NCI-H2196 (cell line): ENCODE measurements around the gene HYAL4.

Experiments used
- DNase-seq: peaks from one replicate; lab custom pipeline; 2025; ENCODE audit not compliant: unreplicated experiment; lab: John Stamatoyannopoulos, UW

Gene HYAL4

DNA sequence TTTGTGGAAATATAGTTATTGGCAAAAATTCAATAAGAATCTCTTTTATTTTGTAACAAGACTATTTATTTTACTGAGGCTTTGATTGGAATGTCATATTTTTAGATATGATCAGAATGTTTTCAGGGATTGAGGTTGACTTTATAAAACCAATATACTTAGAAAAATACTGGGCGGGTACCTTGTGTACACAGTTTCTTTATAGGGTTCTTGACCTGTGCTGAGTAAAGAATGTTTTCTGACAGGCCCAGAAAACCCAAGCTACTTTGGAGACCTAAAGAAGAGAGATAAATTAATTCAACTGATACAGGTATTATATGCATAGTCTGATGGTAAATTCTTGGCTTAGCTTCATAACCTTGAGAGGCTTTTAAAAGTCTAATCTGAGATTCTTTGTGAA is 56.1 kb downstream of the HYAL4 start:
- no peak for DNase-seq

DNA sequence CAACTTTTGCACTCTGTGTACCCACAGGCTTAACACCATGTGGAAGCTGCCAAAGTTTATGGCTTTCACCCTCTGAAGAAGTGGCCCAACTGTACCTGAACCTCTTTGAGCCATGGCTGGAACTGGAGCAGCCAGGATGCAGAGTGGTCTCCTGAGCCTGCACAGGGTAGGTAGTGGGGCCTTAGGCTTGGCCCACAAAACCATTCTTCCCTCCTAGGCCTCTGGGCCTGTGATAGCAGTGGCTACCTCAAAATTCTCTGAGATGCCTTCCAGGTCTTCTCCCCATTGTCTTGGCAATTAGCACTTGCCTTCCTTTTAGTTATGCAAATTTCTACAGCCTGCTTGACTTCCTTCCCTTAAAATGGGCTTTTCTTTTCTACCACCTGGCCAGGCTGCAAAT is 60.7 kb downstream of the HYAL4 start:
- no peak for DNase-seq

DNA sequence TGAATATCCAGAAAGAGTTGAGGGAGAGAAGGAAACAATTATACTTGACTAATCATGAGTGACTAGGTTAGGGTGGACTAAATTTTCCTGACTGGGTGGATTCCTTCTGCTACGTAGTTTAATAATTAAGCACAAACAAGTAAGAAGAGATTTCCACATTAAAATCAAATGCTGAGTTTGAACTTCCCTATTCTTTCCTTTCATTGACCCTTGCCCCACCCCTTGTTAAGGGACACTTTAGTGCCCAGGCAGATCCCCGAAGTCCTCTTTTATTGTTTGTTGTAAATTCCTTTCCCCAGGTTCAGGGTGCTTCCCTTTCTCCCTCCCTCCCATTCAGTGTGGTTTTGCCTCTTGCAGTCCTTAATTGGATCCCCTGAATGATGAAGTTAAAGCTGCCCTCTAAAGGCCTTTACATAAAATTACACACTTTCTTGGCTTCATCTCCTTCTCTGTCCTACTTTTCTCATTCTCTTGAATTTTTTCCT is 71.3 kb downstream of the HYAL4 start:
- DNase-seq, result no peak

DNA sequence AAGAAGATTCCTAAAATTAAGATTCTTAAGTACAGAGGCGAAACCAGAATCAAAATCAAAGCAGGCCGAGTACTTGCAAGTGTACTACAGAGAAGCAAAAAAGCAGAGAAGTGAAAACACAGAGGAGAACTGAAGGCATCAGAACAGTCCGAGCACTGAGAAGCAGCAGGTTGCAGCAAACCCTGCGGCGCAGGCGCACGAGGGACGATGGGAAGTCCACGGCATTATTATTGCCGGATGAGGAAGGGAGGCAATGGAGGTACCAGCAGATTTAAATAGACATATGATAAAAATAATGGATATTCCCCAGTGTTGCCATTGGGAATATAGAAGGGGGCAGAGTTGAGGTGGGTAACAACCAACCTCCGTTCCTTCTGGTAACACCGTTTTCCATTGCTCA is 72.9 kb downstream of the HYAL4 start:
- DNase-seq, result no peak

DNA sequence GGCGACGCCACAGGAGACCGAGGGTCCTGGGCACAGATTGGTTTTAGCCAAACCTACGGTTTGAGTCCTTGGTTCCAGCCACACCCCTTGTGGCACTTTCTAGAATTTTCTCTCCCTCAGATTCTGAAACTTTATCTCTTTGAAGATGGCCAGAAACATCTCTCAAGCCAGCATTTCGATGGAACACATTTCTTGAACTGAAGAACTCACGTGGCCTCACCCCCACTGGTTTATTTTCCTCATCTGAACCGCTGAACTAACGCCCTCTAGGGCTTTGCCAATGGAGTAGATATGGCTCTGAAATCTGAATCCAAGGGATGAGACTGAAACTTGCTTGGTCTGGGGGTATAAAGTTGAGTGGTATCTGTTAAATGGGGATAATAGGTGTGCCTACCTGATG is 73.3 kb downstream of the HYAL4 start:
- DNase-seq, result no peak

DNA sequence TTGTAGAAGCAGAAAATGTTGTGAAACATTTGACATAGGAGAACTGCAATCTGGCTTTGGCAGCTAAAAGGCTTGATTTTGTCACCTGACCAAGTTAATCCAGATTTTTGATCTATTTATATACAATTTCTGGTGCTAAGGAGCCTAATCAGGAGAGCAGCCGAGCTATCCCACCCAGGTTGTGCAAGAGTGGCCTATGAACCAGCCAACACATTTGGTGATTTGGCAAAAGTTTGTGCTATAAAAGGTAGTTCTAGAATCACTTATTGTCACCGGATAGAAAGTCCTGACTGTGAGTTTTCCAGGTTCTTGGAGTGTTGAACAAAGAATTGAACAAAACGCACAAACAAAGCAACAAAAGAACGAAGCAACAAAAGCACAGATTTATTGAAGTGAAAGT is 78.6 kb downstream of the HYAL4 start:
- no peak for DNase-seq

DNA sequence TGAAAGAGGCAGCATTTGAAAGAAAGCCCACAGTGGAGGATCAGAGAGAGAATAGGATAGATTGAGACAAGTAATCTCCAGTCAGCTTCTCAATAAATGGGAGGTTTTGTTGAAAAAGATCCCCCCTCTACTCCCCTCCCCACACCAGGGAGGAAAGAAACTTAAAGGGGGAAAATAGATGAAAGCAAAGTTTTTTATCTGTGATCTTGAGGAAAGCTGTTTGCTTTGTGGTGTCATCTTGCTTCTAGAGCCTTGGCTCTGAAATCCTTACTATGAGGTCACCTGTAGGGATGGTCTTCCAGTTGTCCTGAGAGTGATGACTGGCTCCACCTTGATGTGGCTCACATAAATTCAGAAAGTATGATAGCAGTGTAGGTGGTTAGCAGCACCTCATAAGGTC is 80.0 kb downstream of the HYAL4 start, which contains the start of gene SPAM1:
Gene SPAM1 (plus strand): TSS at position 301 of the 400 bp plus-strand sequence. CDS start 28,330 bp downstream, outside the sequence.
- no peak for DNase-seq
